Measurements from ENCODE around the gene TNFRSF12A.

The TNFRSF12A gene

GRCh38 chr16:3020247-3020603, at the start of gene TNFRSF12A:
Gene TNFRSF12A (plus strand): TSS chr16:3020368. CDS start chr16:3020398, 30 bp downstream.
- peak; percentile 74 for DNase-seq

- no peak for DNase-seq
Observed at GRCh38 chr16:2970563-2970962, 49.6 kb upstream of the TNFRSF12A start.

- no peak for DNase-seq
Observed at GRCh38 chr16:2971134-2971984, 48.8 kb upstream of the TNFRSF12A start.

GRCh38 chr16:2971985-2972784, 48.0 kb upstream of the TNFRSF12A start:
- no peak for DNase-seq

GRCh38 chr16:2973093-2973492, 47.1 kb upstream of the TNFRSF12A start:
- DNase-seq, result no peak

- no peak for DNase-seq
Observed at GRCh38 chr16:2973605-2974318, 46.4 kb upstream of the TNFRSF12A start.

- no peak for DNase-seq
Observed at GRCh38 chr16:2974319-2975056, 45.7 kb upstream of the TNFRSF12A start.

- DNase-seq, result no peak
Observed at GRCh38 chr16:2975161-2975795, 44.9 kb upstream of the TNFRSF12A start.

GRCh38 chr16:2976201-2976600, 44.0 kb upstream of the TNFRSF12A start:
- DNase-seq, result no peak

GRCh38 chr16:2976673-2977072, 43.5 kb upstream of the TNFRSF12A start:
- no peak for DNase-seq

- peak; percentile 11 for DNase-seq
Observed at GRCh38 chr16:2977440-2977839, 42.7 kb upstream of the TNFRSF12A start.

GRCh38 chr16:2979669-2980226, 40.4 kb upstream of the TNFRSF12A start:
- peak; percentile 10 for DNase-seq

GRCh38 chr16:2980227-2981176, 39.7 kb upstream of the TNFRSF12A start, which contains the start of gene PKMYT1:
Gene PKMYT1 (minus strand): TSS chr16:2980446. CDS start chr16:2979657, 789 bp downstream.
- DNase-seq, result peak; percentile 90

GRCh38 chr16:2981177-2981898, 38.8 kb upstream of the TNFRSF12A start:
- no peak for DNase-seq

- no peak for DNase-seq
Observed at GRCh38 chr16:2981899-2982250, 38.3 kb upstream of the TNFRSF12A start.

- DNase-seq, result no peak
Observed at GRCh38 chr16:2982402-2982801, 37.8 kb upstream of the TNFRSF12A start.

- DNase-seq, result peak; percentile 78
Observed at GRCh38 chr16:2983706-2984136, 36.4 kb upstream of the TNFRSF12A start.

GRCh38 chr16:2985462-2985861, 34.7 kb upstream of the TNFRSF12A start:
- no peak for DNase-seq

GRCh38 chr16:2985893-2986355, 34.2 kb upstream of the TNFRSF12A start:
- no peak for DNase-seq
